ENCODE measurements around the gene RMDN3. TPM values are rescaled to one million over a fixed set of nuclear protein-coding genes. Genes with fewer than 3 reads are reported as not detected.

The RMDN3 gene
- polyA plus RNA-seq, 1 donor: 20.2 TPM

DNA sequence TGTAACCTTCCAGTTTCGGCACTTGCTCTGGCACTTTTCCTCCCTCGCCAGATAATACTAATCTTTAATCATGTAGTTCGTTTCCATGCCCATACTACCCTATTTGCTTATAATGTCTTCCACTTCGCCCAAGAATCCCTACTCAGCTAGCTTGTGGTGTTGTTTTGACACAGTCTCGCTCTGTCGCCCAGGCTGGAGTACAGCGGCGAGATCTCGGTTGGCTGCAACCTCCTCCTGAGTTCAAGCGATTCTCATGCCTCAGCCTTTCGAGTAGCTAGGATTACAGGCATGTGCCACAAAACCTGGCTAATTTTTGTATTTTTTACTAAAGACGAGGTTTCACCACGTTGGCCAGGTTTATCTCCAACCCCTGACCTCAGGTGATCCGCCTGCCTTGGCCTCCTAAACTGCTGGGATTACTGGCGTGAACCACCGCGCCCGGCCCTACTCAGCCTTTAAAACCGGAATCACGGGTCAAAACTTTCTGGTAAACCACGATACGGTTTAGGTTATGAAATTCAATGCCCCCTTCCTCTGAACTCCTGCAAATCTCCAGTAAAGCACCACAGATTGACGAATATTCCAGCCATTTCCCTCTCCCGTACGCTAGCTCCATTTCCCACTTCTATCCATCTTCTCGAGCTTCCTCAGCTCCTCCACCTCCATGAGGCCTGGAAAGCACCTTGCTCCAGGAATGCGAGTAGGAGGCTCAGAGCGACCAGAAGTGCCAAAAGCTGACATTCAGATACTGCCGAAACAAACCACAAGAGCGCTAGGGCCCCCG is 61.0 kb downstream of the RMDN3 start:
- no peak for DNase-seq (ENCODE audit: low read depth)

DNA sequence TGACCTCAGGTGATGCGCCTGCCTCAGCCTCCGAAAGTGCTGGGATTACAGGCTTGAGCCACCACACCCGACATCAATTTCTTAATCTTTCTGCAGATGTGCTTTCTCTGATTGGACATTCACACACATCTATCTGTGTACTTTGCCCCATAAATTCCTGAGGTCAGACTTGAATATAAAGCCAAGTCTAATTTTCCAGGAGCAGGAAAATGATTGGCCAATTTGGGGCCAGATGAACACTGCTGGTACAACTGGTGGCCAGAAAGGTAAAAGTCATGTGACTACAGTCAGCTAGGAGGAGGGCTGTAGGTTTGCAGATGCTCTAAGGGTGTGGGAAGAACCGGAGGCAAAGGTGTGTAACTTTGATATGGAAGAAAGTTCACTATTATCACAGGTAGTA is 63.3 kb downstream of the RMDN3 start:
- DNase-seq (ENCODE audit: low read depth): no peak

DNA sequence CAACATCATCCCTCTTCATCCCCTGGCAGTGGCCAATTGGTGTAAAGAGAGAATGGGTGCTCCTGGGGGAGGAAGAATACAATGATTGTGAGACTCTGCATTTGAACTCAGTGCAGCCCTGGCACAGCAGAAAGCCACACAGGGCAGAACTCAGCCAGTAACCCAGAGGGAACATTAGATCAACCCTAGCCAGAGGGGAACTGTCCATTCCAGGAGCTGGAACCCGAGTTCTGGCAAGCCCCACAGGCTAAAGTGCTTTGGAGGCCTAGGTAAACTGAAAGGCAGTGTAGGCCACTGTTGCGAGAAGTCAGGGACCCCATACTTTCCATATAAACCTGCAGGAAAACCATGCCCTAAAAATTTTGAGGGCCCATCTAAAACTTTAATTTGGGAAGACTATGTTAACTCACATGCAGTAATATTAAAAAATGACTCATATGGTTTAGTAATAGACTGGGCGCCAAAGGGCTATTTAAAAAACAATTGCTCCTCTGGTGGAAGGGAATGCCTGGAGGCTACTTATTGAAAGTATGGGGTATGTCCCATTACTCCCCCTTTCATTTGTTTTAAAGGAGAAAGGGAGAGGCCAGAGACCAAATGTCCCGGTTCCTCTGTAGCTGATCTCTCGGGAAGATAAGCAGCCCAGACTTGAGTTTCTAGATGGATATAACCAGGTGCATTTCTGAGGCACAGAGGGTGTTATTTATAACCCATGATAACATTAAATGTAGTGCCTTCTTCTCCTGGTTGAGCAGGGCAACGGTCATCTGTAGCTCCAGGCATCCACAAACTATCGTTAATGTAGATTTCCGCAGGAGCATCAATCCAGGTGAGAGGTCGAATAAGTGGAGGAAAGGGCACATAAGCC is 65.9 kb downstream of the RMDN3 start:
- DNase-seq (ENCODE audit: low read depth): no peak

Other genes with a start within 250 kb of the RMDN3 start
- 14.7 TPM for gene CCDC32, start 190.2 kb downstream of the RMDN3 start, polyA plus RNA-seq (ENCODE audit: insufficient read length)
- 8.7 TPM for gene RPUSD2, start 186.0 kb downstream of the RMDN3 start, polyA plus RNA-seq (ENCODE audit: insufficient read length)
- 7.5 TPM for gene KNL1, start 161.0 kb downstream of the RMDN3 start, polyA plus RNA-seq (ENCODE audit: insufficient read length)
- 7.0 TPM for gene RAD51, start 60.1 kb downstream of the RMDN3 start, polyA plus RNA-seq (ENCODE audit: insufficient read length)
- gene GCHFR, start 8.8 kb upstream of the RMDN3 start, polyA plus RNA-seq (ENCODE audit: insufficient read length): 5.6 TPM
- 1.9 TPM for gene C15orf62, start 14.7 kb upstream of the RMDN3 start, polyA plus RNA-seq (ENCODE audit: insufficient read length)
- 16.1 TPM for gene ZFYVE19, start 51.8 kb upstream of the RMDN3 start, polyA plus RNA-seq (ENCODE audit: insufficient read length)
- 22.8 TPM for gene DNAJC17, start 52.2 kb upstream of the RMDN3 start, polyA plus RNA-seq (ENCODE audit: insufficient read length)
- gene PPP1R14D, start 73.5 kb upstream of the RMDN3 start, polyA plus RNA-seq (ENCODE audit: insufficient read length): 0.19 TPM
- gene SPINT1, start 88.8 kb upstream of the RMDN3 start, polyA plus RNA-seq (ENCODE audit: insufficient read length): 0.49 TPM
- gene RHOV, start 119.0 kb upstream of the RMDN3 start, polyA plus RNA-seq (ENCODE audit: insufficient read length): 0.34 TPM
- 9.3 TPM for gene VPS18, start 139.2 kb upstream of the RMDN3 start, polyA plus RNA-seq (ENCODE audit: insufficient read length)
- 14.1 TPM for gene DLL4, start 174.1 kb upstream of the RMDN3 start, polyA plus RNA-seq (ENCODE audit: insufficient read length)
- 9.5 TPM for gene CHAC1, start 198.2 kb upstream of the RMDN3 start, polyA plus RNA-seq (ENCODE audit: insufficient read length)

Data from forelimb muscle (tissue), 1 donor.